Measurements from ENCODE around the gene CAMK2B. TPM values are rescaled to one million over a fixed set of nuclear protein-coding genes. Genes with fewer than 3 reads are reported as not detected.
A peak's percentile ranks its signal among the peaks of the same experiment; 100 is the strongest.

Gene CAMK2B
- total RNA-seq, 1 experiment from 2014 or later = not detected

GRCh38 chr7:44196450-44196872 is 128.9 kb downstream of the CAMK2B start:
- Histone ChIP-seq H3K4me3 (ENCODE audit: low read depth, low read length) (no peak overlapping the region), H3K36me3 (ENCODE audit: control insufficient read depth, insufficient read depth, low read length) (no peaks in the 10 kb centered on the region), H3K4me1 (no peaks in the 10 kb centered on the region), H3K9me3 (no peaks in the 10 kb centered on the region), H3K27me3 (replicated peaks; ENCODE audit: control insufficient read depth, insufficient read depth, low read length) (no peaks in the 10 kb centered on the region)
- peak; percentile 54 to 61 for TF ChIP-seq CTCF (IDR thresholded peaks at IDR 0.05; ENCODE audit: insufficient read depth in 1 of 2, low read depth in 1 of 2, low read length in 1 of 2, severe bottlenecking in 1 of 2, unreplicated experiment in 1 of 2)
- peaks cover 3% of the 10 kb centered on the region for H3K27me3 Mint-ChIP-seq (ENCODE audit: insufficient read depth, unreplicated experiment)
- intact Hi-C loops (cut with micrococcal nuclease; ENCODE audit: unreplicated experiment) = loop anchor here (1.0 kb wide), 1 partner anchor 65 kb away; no protein-coding TSS in a partner anchor
- H3K9me3 Mint-ChIP-seq (ENCODE audit: unreplicated experiment) = no peaks in the 10 kb centered on the region
- no peaks in the 10 kb centered on the region for H3K36me3 Mint-ChIP-seq (ENCODE audit: insufficient read depth, unreplicated experiment)
- BruUV-seq (replicated peaks) = no TSS peak
- no peak overlapping the region for H3K4me3 Mint-ChIP-seq (ENCODE audit: unreplicated experiment)
- CTCF ChIA-PET = interaction anchor here (0.6 to 1.7 kb wide), 3 partner anchors 42 to 74 kb away, joined by 3 to 12 read pairs (median 3); partner anchors contain the start of gene POLD2
- no peak overlapping the region for H3K27ac Mint-ChIP-seq (ENCODE audit: unreplicated experiment)
- POLR2A ChIA-PET = no interaction called here
- H3K4me1 Mint-ChIP-seq (ENCODE audit: low read depth, unreplicated experiment) = no peaks in the 10 kb centered on the region
- peak; percentile 47 to 60 for DNase-seq

DNA sequence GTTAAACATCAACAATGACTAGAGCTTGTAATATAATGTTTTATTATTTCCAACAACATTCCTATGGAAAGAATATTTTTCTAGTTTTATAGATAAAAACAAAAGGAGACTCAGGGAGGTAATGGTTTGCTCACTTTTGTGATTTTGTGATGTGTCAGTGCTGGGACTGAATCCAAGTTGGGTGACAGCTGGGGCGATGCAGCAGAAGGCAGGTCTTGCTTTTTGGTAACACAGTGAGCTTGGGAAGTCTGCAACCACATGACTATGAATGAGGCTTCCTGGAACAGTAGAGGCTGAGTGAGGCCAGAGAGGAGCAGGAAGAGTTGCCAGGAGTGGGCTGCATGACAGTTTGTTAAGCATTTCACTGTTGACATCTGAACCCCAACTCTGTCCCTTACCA is 129.5 kb downstream of the CAMK2B start:
- CTCF ChIA-PET = interaction anchor here (1.5 to 1.7 kb wide), 2 partner anchors 65 to 73 kb away, joined by 3 to 12 read pairs; partner anchors contain the start of gene POLD2
- H3K4me3 Mint-ChIP-seq (ENCODE audit: unreplicated experiment) = no peak overlapping the region

DNA sequence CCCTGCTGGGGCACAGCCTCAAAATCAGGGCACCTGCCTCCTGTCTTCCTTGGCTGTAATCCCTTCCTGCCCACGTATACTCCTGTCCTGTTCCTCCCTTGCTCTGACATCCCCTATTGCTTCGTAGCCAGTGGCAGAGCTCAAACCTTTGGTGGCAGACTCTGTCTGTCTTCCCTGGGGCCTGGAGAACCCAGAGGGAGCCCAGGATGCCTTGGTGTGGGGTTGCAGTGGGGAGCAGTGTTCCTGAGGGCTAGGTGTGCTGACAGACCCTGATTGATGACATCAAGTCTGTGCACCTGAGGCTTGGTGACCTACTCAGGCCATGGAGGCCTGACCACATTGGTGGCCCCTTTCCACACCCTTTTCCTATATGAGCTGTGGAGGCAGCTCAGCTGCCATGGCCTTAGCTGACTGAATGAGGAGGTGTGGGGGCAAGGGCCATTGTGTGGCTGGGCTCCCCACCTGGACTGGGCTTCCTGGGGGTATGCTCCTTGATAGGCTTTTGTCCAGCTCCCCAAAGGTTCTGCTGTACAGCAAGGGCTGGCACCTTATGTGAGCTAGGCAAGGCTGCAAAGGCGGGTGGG is 130.7 kb downstream of the CAMK2B start:
- no peak for DNase-seq
- H3K4me1 Mint-ChIP-seq (ENCODE audit: low read depth, unreplicated experiment) = no peaks in the 10 kb centered on the region
- no peak overlapping the region for H3K4me3 Mint-ChIP-seq (ENCODE audit: unreplicated experiment)
- no peaks in the 10 kb centered on the region for H3K9me3 ChIP-seq
- no peak overlapping the region for H3K27ac Mint-ChIP-seq (ENCODE audit: unreplicated experiment)
- CTCF ChIA-PET = interaction anchor here (1.0 kb wide), 1 partner anchor 63 kb away, joined by 3 read pairs; no protein-coding TSS in a partner anchor
- BruUV-seq (replicated peaks) = no TSS peak
- no peaks in the 10 kb centered on the region for H3K36me3 Mint-ChIP-seq (ENCODE audit: insufficient read depth, unreplicated experiment)
- no peaks in the 10 kb centered on the region for H3K36me3 ChIP-seq (ENCODE audit: control insufficient read depth, insufficient read depth, low read length)
- H3K27me3 Mint-ChIP-seq (ENCODE audit: insufficient read depth, unreplicated experiment) = peaks cover 8% of the 10 kb centered on the region
- no peak for TF ChIP-seq CTCF (IDR thresholded peaks at IDR 0.05; ENCODE audit: insufficient read depth in 1 of 2, low read depth in 1 of 2, low read length in 1 of 2, severe bottlenecking in 1 of 2, unreplicated experiment in 1 of 2)
- no peak overlapping the region for H3K4me3 ChIP-seq (ENCODE audit: low read depth, low read length)
- H3K9me3 Mint-ChIP-seq (ENCODE audit: unreplicated experiment) = no peaks in the 10 kb centered on the region
- POLR2A ChIA-PET = no interaction called here
- no peaks in the 10 kb centered on the region for H3K27me3 ChIP-seq (replicated peaks; ENCODE audit: control insufficient read depth, insufficient read depth, low read length)
- H3K4me1 ChIP-seq = no peaks in the 10 kb centered on the region
- intact Hi-C loops (cut with micrococcal nuclease; ENCODE audit: unreplicated experiment) = no loop called here

More for the DNA sequence above, 129.5 kb downstream of the CAMK2B start:
- Histone ChIP-seq H3K36me3 (ENCODE audit: control insufficient read depth, insufficient read depth, low read length) (no peaks in the 10 kb centered on the region), H3K4me3 (ENCODE audit: low read depth, low read length) (no peak overlapping the region), H3K27me3 (replicated peaks; ENCODE audit: control insufficient read depth, insufficient read depth, low read length) (no peaks in the 10 kb centered on the region), H3K4me1 (no peaks in the 10 kb centered on the region), H3K9me3 (no peaks in the 10 kb centered on the region)
- no peaks in the 10 kb centered on the region for H3K4me1 Mint-ChIP-seq (ENCODE audit: low read depth, unreplicated experiment)
- no peaks in the 10 kb centered on the region for H3K36me3 Mint-ChIP-seq (ENCODE audit: insufficient read depth, unreplicated experiment)
- TF ChIP-seq CTCF (IDR thresholded peaks at IDR 0.05; ENCODE audit: insufficient read depth in 1 of 2, low read depth in 1 of 2, low read length in 1 of 2, severe bottlenecking in 1 of 2, unreplicated experiment in 1 of 2) = no peak
- no TSS peak for BruUV-seq (replicated peaks)
- DNase-seq = peak in 1 of 2 experiments; percentile 27
- POLR2A ChIA-PET = no interaction called here
- intact Hi-C loops (cut with micrococcal nuclease; ENCODE audit: unreplicated experiment) = loop anchor here (1.0 kb wide), 1 partner anchor 65 kb away; no protein-coding TSS in a partner anchor
- no peak overlapping the region for H3K27ac Mint-ChIP-seq (ENCODE audit: unreplicated experiment)
- peaks cover 5% of the 10 kb centered on the region for H3K27me3 Mint-ChIP-seq (ENCODE audit: insufficient read depth, unreplicated experiment)
- no peaks in the 10 kb centered on the region for H3K9me3 Mint-ChIP-seq (ENCODE audit: unreplicated experiment)

Data from Caco-2 (cell line).